Endothelial cell of umbilical vein (primary cell): ENCODE measurements around the gene DDX11. TPM values are rescaled to one million over a fixed set of nuclear protein-coding genes. Genes with fewer than 3 reads are reported as not detected.
"Not testable (repeated sequence)": the region's sequence is repeated elsewhere in the genome, so short reads cannot be mapped to it uniquely, and the experiment has no call there.

Source experiments
- BruUV-seq: library from RNA; stranded (reverse); fragments of 400-500 nt; replicated peaks from 2 replicates; lab custom pipeline; 2021; lab: Mats Ljungman, UMichigan
- CTCF ChIA-PET: fragments of 300-600, 350-600 bp; sonication (Branson Sonifier 250); formaldehyde crosslinking; loops from one replicate; lab custom pipeline; 2021; ENCODE audit warnings: antibody characterized with exemption, inconsistent platforms; lab: Charles Lee
- POLR2A ChIA-PET: fragments of 300-600, 350-600 bp; sonication (Branson Sonifier 250); formaldehyde crosslinking; loops from one replicate; lab custom pipeline; 2021; ENCODE audit warnings: antibody characterized with exemption, inconsistent platforms; lab: Charles Lee
- DNase-seq: peaks from one replicate; pipeline ENCODE4 v3.0.0-alpha.2; 2011; ENCODE audit warnings: low read depth, low spot score
- FAIRE-seq: peaks from 2 replicates; lab custom pipeline; 2011; peaks lifted over from hg19 to GRCh38; lab: Jason Lieb, UNC
- H2AFZ ChIP-seq: 2 replicates; pipeline ENCODE4 v1.6.0; 2012; ENCODE audit warnings: low read depth, low read length, control low read depth, inconsistent platforms
- H3K27ac ChIP-seq: 2 replicates; pipeline ENCODE4 v1.5.1; 2011; ENCODE audit warnings: low read depth, mild to moderate bottlenecking, control low read depth, low read length, moderate library complexity; ENCODE audit not compliant: insufficient read depth
- H3K27me3 ChIP-seq, 2 experiments: 2 replicates each; pipeline versions ENCODE4 v1.6.0 to v1.6.1; 2011; ENCODE audit warnings: low read length in 2 of 2, mixed read lengths in 1 of 2; ENCODE audit not compliant: control insufficient read depth in 2 of 2, insufficient read depth in 2 of 2
- H3K36me3 ChIP-seq, 2 experiments: 2 replicates in 1 of 2; 3 replicates in 1 of 2; pipeline ENCODE4 v1.5.1; 2011; ENCODE audit warnings: low read length in 2 of 2, mild to moderate bottlenecking in 1 of 2, moderate library complexity in 1 of 2; ENCODE audit not compliant: control insufficient read depth in 2 of 2, insufficient read depth in 2 of 2; ENCODE audit errors: extremely low read depth in 1 of 2
- H3K4me1 ChIP-seq: 3 replicates; pipeline ENCODE4 v1.5.1; 2011; ENCODE audit warnings: mild to moderate bottlenecking, low read length; ENCODE audit not compliant: control insufficient read depth, insufficient read depth; ENCODE audit errors: extremely low read depth
- H3K4me2 ChIP-seq: 2 replicates; pipeline ENCODE4 v1.6.1; 2011; ENCODE audit warnings: low read length, control low read depth, mixed read lengths; ENCODE audit not compliant: insufficient read depth
- H3K4me3 ChIP-seq, 3 experiments: fragments of 200-600 bp in 1 of 3; sonication (generic), shearing (Covaris generic) in 1 of 3; replicated peaks in 1 of 3; 2 replicates each; pipeline ENCODE4 v1.5.1; 2011 to 2016; ENCODE audit warnings: control low read depth in 3 of 3, low read length in 3 of 3, mild to moderate bottlenecking in 2 of 3, inconsistent platforms in 1 of 3, low read depth in 1 of 3, moderate library complexity in 1 of 3; ENCODE audit not compliant: insufficient read depth in 1 of 3
- H3K79me2 ChIP-seq: 2 replicates; pipeline ENCODE4 v1.6.0; 2012; ENCODE audit warnings: low read length, inconsistent platforms; ENCODE audit not compliant: control insufficient read depth, insufficient read depth
- H3K9ac ChIP-seq: replicated peaks from 2 replicates; pipeline ENCODE3; 2011; ENCODE audit warnings: low read length, control low read depth; ENCODE audit not compliant: insufficient read depth; ENCODE audit errors: extremely low read depth
- H3K9me1 ChIP-seq: replicated peaks from 3 replicates; pipeline ENCODE4 v1.6.0; 2011; ENCODE audit warnings: mild to moderate bottlenecking, low read length; ENCODE audit not compliant: control insufficient read depth, insufficient read depth; ENCODE audit errors: extremely low read depth
- H3K9me3 ChIP-seq: replicated peaks from 2 replicates; pipeline ENCODE4 v1.5.1; 2012; ENCODE audit warnings: low read length, inconsistent platforms; ENCODE audit not compliant: control insufficient read depth, insufficient read depth
- H4K20me1 ChIP-seq: replicated peaks from 2 replicates; pipeline ENCODE3; 2011; ENCODE audit warnings: mild to moderate bottlenecking, low read length; ENCODE audit not compliant: control insufficient read depth, insufficient read depth; ENCODE audit errors: extremely low read depth
- CTCF ChIP-seq, 2 donors: IDR thresholded peaks; 1 replicate in 1 of 2; 2 replicates in 1 of 2; pipeline ENCODE4 v1.5.1; 2011; ENCODE audit warnings: low read length in 2 of 2, mild to moderate bottlenecking in 2 of 2, moderate library complexity in 2 of 2, control low read depth in 1 of 2, inconsistent platforms in 1 of 2, low read depth in 1 of 2; ENCODE audit not compliant: insufficient read depth in 1 of 2; ENCODE audit errors: extremely low read depth in 1 of 2
- EZH2 ChIP-seq: IDR thresholded peaks from 2 replicates; pipeline ENCODE4 v1.6.1; 2012; ENCODE audit warnings: borderline replicate concordance, low read depth, mild to moderate bottlenecking, moderate library complexity, low read length, inconsistent platforms; ENCODE audit not compliant: severe bottlenecking
- FOS ChIP-seq: IDR thresholded peaks from 2 replicates; pipeline ENCODE4 v1.6.1; 2011; ENCODE audit warnings: mild to moderate bottlenecking, low read length, moderate library complexity, borderline replicate concordance; ENCODE audit not compliant: insufficient read depth
- GATA2 ChIP-seq: IDR thresholded peaks from 2 replicates; pipeline ENCODE4 v1.7.0; 2011; ENCODE audit warnings: low read depth, mild to moderate bottlenecking, moderate library complexity, mixed read lengths, low read length; ENCODE audit not compliant: insufficient read length, insufficient read depth
- JUN ChIP-seq: IDR thresholded peaks from 2 replicates; pipeline ENCODE4 v1.6.1; 2011; ENCODE audit warnings: borderline replicate concordance, low read depth; ENCODE audit not compliant: insufficient read length, insufficient read depth
- MAX ChIP-seq: IDR thresholded peaks from 2 replicates; pipeline ENCODE4 v1.6.1; 2011; ENCODE audit not compliant: insufficient read depth, insufficient read length
- MYC ChIP-seq: IDR thresholded peaks from one replicate; pipeline ENCODE4 v1.6.1; 2011; ENCODE audit warnings: mild to moderate bottlenecking, low read depth, low read length
- POLR2A ChIP-seq: IDR thresholded peaks from 2 replicates; pipeline ENCODE4 v1.6.1; 2012; ENCODE audit warnings: low read depth, mild to moderate bottlenecking, control low read depth, low read length
- POLR2AphosphoS5 ChIP-seq: IDR thresholded peaks from 2 replicates; pipeline ENCODE4 v1.6.1; 2012; ENCODE audit warnings: low read depth, mild to moderate bottlenecking, control low read depth, low read length, moderate library complexity; ENCODE audit not compliant: insufficient read depth
- dilution Hi-C: fragments of 300-500 bp; cut with MboI; formaldehyde crosslinking; loops from one replicate; pipeline ENCODE4 v1.15.0; 2019; ENCODE audit warnings: low sequenced_read_pairs; ENCODE audit not compliant: extremely low pct_ligation_motif_present
- intact Hi-C: fragments of 100-400 bp; cut with micrococcal nuclease; formaldehyde crosslinking; loops from one replicate; pipeline ENCODE4 v1.10.0; 2022
- polyA plus RNA-seq, 4 experiments: library from polyadenylated mRNA; depleted of rRNA in 3 of 4; stranded (reverse) in 3 of 4; unstranded in 1 of 4; fragments of >200 nt; gene quantifications; 2 replicates each; pipeline versions ENCODE4 v1.2.1 to v1.2.3, GENCODE V29; 2011 to 2012; ENCODE audit warnings: missing spikeins in 1 of 4
- total RNA-seq: library from RNA; stranded (reverse); gene quantifications from 2 replicates; pipeline ENCODE4 v1.2.3, GENCODE V29; 2021

Gene DDX11
- total and polyA plus RNA-seq, 2 donors (not counting 3 experiments of a cell fraction or from before 2014, with no cell fraction given), result 20.8 to 71.4 TPM

- Histone ChIP-seq H3K27ac (no peak overlapping the region), H3K4me2 (no peak overlapping the region), H3K9me3 (no peaks in the 10 kb centered on the region), H3K9me1 (no peaks in the 10 kb centered on the region), H3K36me3 (no peaks in the 10 kb centered on the region), H2AFZ (no peak overlapping the region), H3K9ac (no peak overlapping the region), H4K20me1 (no peaks in the 10 kb centered on the region), H3K4me3 (no peak overlapping the region), H3K79me2 (no peaks in the 10 kb centered on the region), H3K27me3 (no peaks in the 10 kb centered on the region), H3K4me1 (peaks cover 4% of the 10 kb centered on the region)
- intact Hi-C loops (no loop called here), dilution Hi-C loops (no loop called here)
- POLR2A ChIA-PET, result no interaction called here
- FAIRE-seq (no peak), DNase-seq (no peak)
- BruUV-seq, result no TSS peak
- no peak for TF ChIP-seq FOS
- no peak for TF ChIP-seq POLR2AphosphoS5
- TF ChIP-seq GATA2, result no peak
- TF ChIP-seq MAX, result no peak
- no peak for TF ChIP-seq CTCF (IDR thresholded peaks at IDR 0.05; ENCODE audit: extremely low read depth in 1 of 2, insufficient read depth in 1 of 2, low read depth in 1 of 2, low read length in 2 of 2)
- TF ChIP-seq JUN, result no peak
- TF ChIP-seq EZH2, result no peak
- TF ChIP-seq MYC, result no peak
- no peak for TF ChIP-seq POLR2A
- CTCF ChIA-PET, result no interaction called here
Observed at GRCh38 chr12:31106101-31106803, 32.6 kb downstream of the DDX11 start.

GRCh38 chr12:31109773-31110172 is 36.1 kb downstream of the DDX11 start:
- BruUV-seq, H3K9me3 ChIP-seq, H3K4me3 ChIP-seq, dilution Hi-C loops, H4K20me1 ChIP-seq, FAIRE-seq, H3K4me2 ChIP-seq, POLR2A ChIA-PET, H3K27me3 ChIP-seq, H3K36me3 ChIP-seq, H3K4me1 ChIP-seq, H3K79me2 ChIP-seq, intact Hi-C loops, CTCF ChIA-PET, DNase-seq, H2AFZ ChIP-seq, H3K9ac ChIP-seq, H3K27ac ChIP-seq, H3K9me1 ChIP-seq: not testable (repeated sequence)

- H3K9ac ChIP-seq, FAIRE-seq, H3K9me1 ChIP-seq, H3K79me2 ChIP-seq, H3K9me3 ChIP-seq, H3K4me1 ChIP-seq, POLR2A ChIA-PET, H4K20me1 ChIP-seq, intact Hi-C loops, DNase-seq, H3K27me3 ChIP-seq, CTCF ChIA-PET, H2AFZ ChIP-seq, H3K4me3 ChIP-seq, H3K27ac ChIP-seq, H3K4me2 ChIP-seq, BruUV-seq, dilution Hi-C loops, H3K36me3 ChIP-seq: not testable (repeated sequence)
Observed at GRCh38 chr12:31110263-31110662, 36.6 kb downstream of the DDX11 start.
